CD4-positive, alpha-beta T cell (primary cell): ENCODE data around the gene CAMTA1. TPM values are rescaled to one million over a fixed set of nuclear protein-coding genes. Genes with fewer than 3 reads are reported as not detected.

Experiments used
- ATAC-seq: fragments of 200-7000 bp; cut with Tn5 transposase; one replicate; pipeline ENCODE4 v1.10.0; 2022; ENCODE audit warnings: mild to moderate bottlenecking; ENCODE audit not compliant: poor library complexity
- CTCF ChIA-PET: fragments of 350-600 bp; sonication (Branson Sonifier 250); formaldehyde crosslinking; loops from one replicate; lab custom pipeline; 2021; ENCODE audit warnings: antibody characterized with exemption, inconsistent platforms; lab: Charles Lee
- POLR2A ChIA-PET: fragments of 350-600 bp; sonication (Branson Sonifier 250); formaldehyde crosslinking; loops from one replicate; lab custom pipeline; 2021; ENCODE audit warnings: antibody characterized with exemption, inconsistent platforms; lab: Charles Lee
- DNase-seq, 14 experiments: peaks; one replicate each; pipeline ENCODE4 v3.0.0-alpha.2; 2013 to 2020; ENCODE audit warnings: mixed read lengths in 2 of 14
- H3K27ac ChIP-seq, 2 donors: one replicate each; pipeline versions ENCODE4 v1.5.1 to v1.7.0; 2013; ENCODE audit warnings: low read length in 2 of 2, low read depth in 1 of 2, mild to moderate bottlenecking in 1 of 2
- H3K27me3 ChIP-seq, 2 experiments: 1 replicate in 1 of 2; 2 replicates in 1 of 2; pipeline versions ENCODE4 v1.6.1 to v1.7.0; 2013; ENCODE audit warnings: low read length in 2 of 2, control low read depth in 1 of 2, mild to moderate bottlenecking in 1 of 2, moderate library complexity in 1 of 2; ENCODE audit not compliant: insufficient read depth in 2 of 2, control insufficient read depth in 1 of 2
- H3K36me3 ChIP-seq: one replicate; pipeline ENCODE4 v1.6.1; 2013; ENCODE audit warnings: low read length, control low read depth; ENCODE audit not compliant: insufficient read depth
- H3K4me1 ChIP-seq: one replicate; pipeline ENCODE4 v1.6.1; 2013; ENCODE audit warnings: low read length, control low read depth; ENCODE audit not compliant: insufficient read depth
- H3K4me3 ChIP-seq: one replicate; pipeline ENCODE4 v1.5.1; 2013; ENCODE audit warnings: mild to moderate bottlenecking, low read length, moderate library complexity
- H3K9me3 ChIP-seq, 2 experiments: 1 replicate in 1 of 2; 2 replicates in 1 of 2; pipeline versions ENCODE4 v1.6.1 to v1.7.0; 2013; ENCODE audit warnings: low read length in 2 of 2, mild to moderate bottlenecking in 2 of 2, control low read depth in 1 of 2, moderate library complexity in 1 of 2; ENCODE audit not compliant: control insufficient read depth in 1 of 2, insufficient read depth in 1 of 2
- H3K27ac Mint-ChIP-seq: one replicate; pipeline ENCODE4 v1.8.0; 2020; ENCODE audit warnings: mixed read lengths
- H3K27me3 Mint-ChIP-seq: one replicate; pipeline ENCODE4 v1.8.0; 2021; ENCODE audit warnings: mixed read lengths
- H3K36me3 Mint-ChIP-seq: one replicate; pipeline ENCODE4 v1.8.0; 2021; ENCODE audit warnings: low read depth, mixed read lengths
- H3K4me1 Mint-ChIP-seq: one replicate; pipeline ENCODE4 v1.8.0; 2021; ENCODE audit warnings: low read depth, mixed read lengths
- H3K4me3 Mint-ChIP-seq: one replicate; pipeline ENCODE4 v1.8.0; 2020; ENCODE audit warnings: mild to moderate bottlenecking, mixed read lengths
- H3K9me3 Mint-ChIP-seq: one replicate; pipeline ENCODE4 v1.8.0; 2020; ENCODE audit warnings: mixed read lengths
- intact Hi-C, 2 experiments: fragments of 100-400 bp; cut with DNase I in 1 of 2; cut with micrococcal nuclease in 1 of 2; formaldehyde crosslinking; loops; one replicate each; pipeline versions ENCODE4 v1.15.1 to v1.9.0; 2023 to 2025; cut with DNase I, micrococcal nuclease
- total RNA-seq, 174 experiments: library from RNA in 2 of 174; stranded (reverse) in 2 of 174; gene quantifications; one replicate each; pipeline ENCODE4 v1.2.3 and lab custom pipeline; 2021 to 2026
- TF ChIP-seq, protein P1 (sequence below): fragments of 200-600 bp; IDR thresholded peaks from one replicate; pipeline ENCODE4 v1.8.0; 2022; ENCODE audit warnings: antibody characterized with exemption, mild to moderate bottlenecking

The CAMTA1 gene
- total RNA-seq, 2 experiments from 2014 or later = 38.6 to 39.3 TPM

DNA sequence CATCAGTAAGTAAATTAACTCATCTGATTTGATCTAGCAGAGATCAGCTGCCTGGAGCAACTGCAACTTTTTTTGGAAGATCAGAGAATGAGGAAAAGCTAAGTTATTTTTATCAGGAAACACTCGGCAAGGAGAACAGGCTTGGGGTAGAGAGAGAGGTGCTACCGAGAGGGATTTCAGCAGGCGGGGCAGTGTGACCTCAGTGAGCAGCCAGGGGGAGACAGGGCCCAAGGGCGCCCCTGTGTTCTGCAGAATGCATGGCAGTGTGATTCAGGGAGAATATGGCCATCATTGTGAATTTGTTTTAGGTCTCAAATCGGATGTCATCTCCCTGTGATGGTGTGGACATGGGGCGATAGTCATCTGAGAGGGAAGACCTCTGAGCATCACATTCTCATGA lies 501.8 kb downstream of the CAMTA1 start:
- DNase-seq (no peak), ATAC-seq (no peak)
- H3K27ac ChIP-seq = no peak overlapping the region
- H3K4me3 Mint-ChIP-seq = no peak overlapping the region
- no peaks in the 10 kb centered on the region for H3K4me1 ChIP-seq
- TF ChIP-seq, protein P1, sequence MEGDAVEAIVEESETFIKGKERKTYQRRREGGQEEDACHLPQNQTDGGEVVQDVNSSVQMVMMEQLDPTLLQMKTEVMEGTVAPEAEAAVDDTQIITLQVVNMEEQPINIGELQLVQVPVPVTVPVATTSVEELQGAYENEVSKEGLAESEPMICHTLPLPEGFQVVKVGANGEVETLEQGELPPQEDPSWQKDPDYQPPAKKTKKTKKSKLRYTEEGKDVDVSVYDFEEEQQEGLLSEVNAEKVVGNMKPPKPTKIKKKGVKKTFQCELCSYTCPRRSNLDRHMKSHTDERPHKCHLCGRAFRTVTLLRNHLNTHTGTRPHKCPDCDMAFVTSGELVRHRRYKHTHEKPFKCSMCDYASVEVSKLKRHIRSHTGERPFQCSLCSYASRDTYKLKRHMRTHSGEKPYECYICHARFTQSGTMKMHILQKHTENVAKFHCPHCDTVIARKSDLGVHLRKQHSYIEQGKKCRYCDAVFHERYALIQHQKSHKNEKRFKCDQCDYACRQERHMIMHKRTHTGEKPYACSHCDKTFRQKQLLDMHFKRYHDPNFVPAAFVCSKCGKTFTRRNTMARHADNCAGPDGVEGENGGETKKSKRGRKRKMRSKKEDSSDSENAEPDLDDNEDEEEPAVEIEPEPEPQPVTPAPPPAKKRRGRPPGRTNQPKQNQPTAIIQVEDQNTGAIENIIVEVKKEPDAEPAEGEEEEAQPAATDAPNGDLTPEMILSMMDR = no peak
- peaks cover 0 to 6% of the 10 kb centered on the region in 2 experiments for H3K9me3 ChIP-seq
- no peaks in the 10 kb centered on the region for H3K4me1 Mint-ChIP-seq
- H3K27me3 ChIP-seq = peaks cover 0 to 2% of the 10 kb centered on the region in 2 experiments
- H3K36me3 ChIP-seq = no peaks in the 10 kb centered on the region
- no peak overlapping the region for H3K27ac Mint-ChIP-seq
- ChIA-PET POLR2A (no interaction called here), CTCF (no interaction called here)
- H3K9me3 Mint-ChIP-seq = no peaks in the 10 kb centered on the region
- H3K4me3 ChIP-seq = no peak overlapping the region
- H3K27me3 Mint-ChIP-seq = peaks cover 35% of the 10 kb centered on the region
- intact Hi-C loops = no loop called here
- no peaks in the 10 kb centered on the region for H3K36me3 Mint-ChIP-seq

DNA sequence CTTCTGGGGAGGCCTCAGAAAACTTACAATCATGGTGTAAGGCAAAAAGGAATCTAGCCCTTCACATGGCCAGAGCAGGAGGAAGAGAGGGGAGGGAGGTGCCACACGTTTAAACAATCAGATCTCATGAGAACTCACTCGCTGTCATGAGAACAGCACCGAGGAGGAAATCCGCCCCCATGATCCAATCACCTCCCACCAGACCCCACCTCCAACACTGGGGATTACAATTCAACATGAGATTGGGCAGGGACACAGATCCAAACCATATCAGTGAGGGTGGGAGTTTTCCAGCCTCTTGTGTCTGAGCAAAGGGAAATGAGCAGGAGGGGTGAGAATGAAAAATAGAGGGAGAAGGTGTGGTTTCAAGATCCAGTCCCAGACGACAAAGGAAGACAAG lies 503.7 kb downstream of the CAMTA1 start:
- Histone ChIP-seq H3K4me1 (no peaks in the 10 kb centered on the region), H3K27me3 (peaks cover 0 to 4% of the 10 kb centered on the region in 2 experiments), H3K36me3 (no peaks in the 10 kb centered on the region), H3K4me3 (no peak overlapping the region), H3K27ac (no peak overlapping the region), H3K9me3 (peaks cover 0 to 6% of the 10 kb centered on the region in 2 experiments)
- no peaks in the 10 kb centered on the region for H3K36me3 Mint-ChIP-seq
- DNase-seq = no peak
- POLR2A ChIA-PET = no interaction called here
- no peaks in the 10 kb centered on the region for H3K9me3 Mint-ChIP-seq
- H3K27me3 Mint-ChIP-seq = peaks cover 19% of the 10 kb centered on the region
- no peak for ATAC-seq
- no peak overlapping the region for H3K27ac Mint-ChIP-seq
- H3K4me3 Mint-ChIP-seq = no peak overlapping the region
- no peaks in the 10 kb centered on the region for H3K4me1 Mint-ChIP-seq
- intact Hi-C loops = no loop called here
- CTCF ChIA-PET = no interaction called here
- TF ChIP-seq, protein P1 = no peak

DNA sequence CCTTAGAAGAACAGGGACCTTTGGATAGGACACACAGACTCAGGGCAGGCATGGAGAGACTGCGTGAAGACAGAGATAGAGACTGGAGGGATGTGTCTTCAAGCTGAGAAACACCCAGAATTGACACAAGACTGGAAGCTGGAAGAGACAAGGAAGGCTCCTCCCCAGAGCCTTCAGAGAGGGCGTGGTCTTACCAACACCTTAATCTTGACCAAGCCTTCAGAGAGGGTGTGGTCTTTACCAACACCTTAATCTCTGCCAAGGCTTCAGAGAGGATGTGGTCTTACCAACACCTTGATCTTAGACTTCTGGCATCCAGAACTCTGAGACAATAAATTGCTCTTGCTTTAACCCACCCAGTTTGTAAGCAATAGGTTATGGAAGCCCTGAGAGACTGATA lies 504.4 kb downstream of the CAMTA1 start:
- H3K9me3 Mint-ChIP-seq = no peaks in the 10 kb centered on the region
- no peak for ATAC-seq
- POLR2A ChIA-PET = no interaction called here
- TF ChIP-seq, protein P1 = no peak
- H3K27ac ChIP-seq = no peak overlapping the region
- peaks cover 0 to 4% of the 10 kb centered on the region in 2 experiments for H3K27me3 ChIP-seq
- no peaks in the 10 kb centered on the region for H3K4me1 Mint-ChIP-seq
- H3K27me3 Mint-ChIP-seq = peaks cover 19% of the 10 kb centered on the region
- H3K4me1 ChIP-seq = no peaks in the 10 kb centered on the region
- no peaks in the 10 kb centered on the region for H3K36me3 ChIP-seq
- CTCF ChIA-PET = no interaction called here
- no peak for DNase-seq
- no peaks in the 10 kb centered on the region for H3K36me3 Mint-ChIP-seq
- intact Hi-C loops = no loop called here
- H3K4me3 Mint-ChIP-seq = no peak overlapping the region
- H3K4me3 ChIP-seq = no peak overlapping the region
- H3K27ac Mint-ChIP-seq = no peak overlapping the region
- H3K9me3 ChIP-seq = peaks cover 0 to 6% of the 10 kb centered on the region in 2 experiments
